ENCODE results near the gene IL25. TPM values are rescaled to one million over a fixed set of nuclear protein-coding genes. Genes with fewer than 3 reads are reported as not detected.

The IL25 gene
- polyA plus RNA-seq, 3 donors: not detected

GRCh38 chr14:23401291-23401690 lies 28.7 kb downstream of the IL25 start:
- Histone ChIP-seq H3K4me1 (ENCODE audit: control insufficient read depth in 1 of 2, insufficient read depth in 2 of 2, low read length in 2 of 2) (peaks cover 5 to 7% of the 10 kb centered on the region in 2 donors), H3K4me2 (replicated peaks; ENCODE audit: extremely low read depth, low read length, poor library complexity, severe bottlenecking) (no peak overlapping the region), H2AFZ (ENCODE audit: insufficient read depth, low read depth, low read length, poor library complexity, severe bottlenecking) (no peak overlapping the region), H3K9ac (ENCODE audit: insufficient read depth, low read length, poor library complexity, severe bottlenecking) (no peak overlapping the region), H3K4me3 (replicated peaks in 1 of 3; ENCODE audit: low read depth in 2 of 3, low read length in 3 of 3) (no peak overlapping the region), H3K27me3 (ENCODE audit: control insufficient read depth in 2 of 2, insufficient read depth in 2 of 2, low read length in 2 of 2) (no peaks in the 10 kb centered on the region), H4K20me1 (ENCODE audit: insufficient read depth, low read length) (no peaks in the 10 kb centered on the region), H3K36me3 (replicated peaks in 1 of 2; ENCODE audit: control insufficient read depth in 1 of 2, insufficient read depth in 2 of 2, low read length in 2 of 2) (no peaks in the 10 kb centered on the region), H3K79me2 (ENCODE audit: insufficient read depth, low read length) (no peaks in the 10 kb centered on the region), H3K9me3 (replicated peaks in 1 of 2; ENCODE audit: control insufficient read depth in 1 of 2, insufficient read depth in 1 of 2, low read length in 2 of 2) (no peaks in the 10 kb centered on the region), H3K27ac (ENCODE audit: low read depth in 1 of 2, low read length in 2 of 2) (no peak overlapping the region)
- no peaks in the 10 kb centered on the region for H3K9me3 Mint-ChIP-seq
- intact Hi-C loops (cut with micrococcal nuclease): no loop called here
- peaks cover 19% of the 10 kb centered on the region for H3K4me1 Mint-ChIP-seq
- TF ChIP-seq CTCF (IDR thresholded peaks at IDR 0.05): no peak
- WGBS (ENCODE audit: insufficient coverage): 40% methylated on average over 4 of the region's 4 CpGs
- no peak overlapping the region for H3K4me3 Mint-ChIP-seq
- H3K36me3 Mint-ChIP-seq: no peaks in the 10 kb centered on the region
- peak in 1 of 3 donors; percentile 12 for DNase-seq
- no peak overlapping the region for H3K27ac Mint-ChIP-seq
- H3K27me3 Mint-ChIP-seq (ENCODE audit: low read depth in 3 of 3): peaks cover 3 to 13% (median 4%) of the 10 kb centered on the region in 3 donors

- H3K79me2 ChIP-seq (ENCODE audit: insufficient read depth, low read length): no peaks in the 10 kb centered on the region
- no peak overlapping the region for H3K27ac ChIP-seq (ENCODE audit: low read depth in 1 of 2, low read length in 2 of 2)
- no peak overlapping the region for H3K4me2 ChIP-seq (replicated peaks; ENCODE audit: extremely low read depth, low read length, poor library complexity, severe bottlenecking)
- Mint-ChIP-seq H3K4me1 (peaks cover 19% of the 10 kb centered on the region), H3K36me3 (no peaks in the 10 kb centered on the region), H3K9me3 (no peaks in the 10 kb centered on the region), H3K4me3 (no peak overlapping the region), H3K27me3 (ENCODE audit: low read depth in 3 of 3) (peaks cover 3 to 15% (median 5%) of the 10 kb centered on the region in 3 donors), H3K27ac (no peak overlapping the region)
- no peak overlapping the region for H3K9ac ChIP-seq (ENCODE audit: insufficient read depth, low read length, poor library complexity, severe bottlenecking)
- TF ChIP-seq CTCF (IDR thresholded peaks at IDR 0.05): no peak
- H3K4me3 ChIP-seq (replicated peaks in 1 of 3; ENCODE audit: low read depth in 2 of 3, low read length in 3 of 3): no peak overlapping the region
- H2AFZ ChIP-seq (ENCODE audit: insufficient read depth, low read depth, low read length, poor library complexity, severe bottlenecking): no peak overlapping the region
- H4K20me1 ChIP-seq (ENCODE audit: insufficient read depth, low read length): no peaks in the 10 kb centered on the region
- DNase-seq: no peak
- peaks cover 5 to 7% of the 10 kb centered on the region in 2 donors for H3K4me1 ChIP-seq (ENCODE audit: control insufficient read depth in 1 of 2, insufficient read depth in 2 of 2, low read length in 2 of 2)
- no peaks in the 10 kb centered on the region for H3K27me3 ChIP-seq (ENCODE audit: control insufficient read depth in 2 of 2, insufficient read depth in 2 of 2, low read length in 2 of 2)
- H3K36me3 ChIP-seq (replicated peaks in 1 of 2; ENCODE audit: control insufficient read depth in 1 of 2, insufficient read depth in 2 of 2, low read length in 2 of 2): no peaks in the 10 kb centered on the region
- no peaks in the 10 kb centered on the region for H3K9me3 ChIP-seq (replicated peaks in 1 of 2; ENCODE audit: control insufficient read depth in 1 of 2, insufficient read depth in 1 of 2, low read length in 2 of 2)
- intact Hi-C loops (cut with micrococcal nuclease): no loop called here
- WGBS (ENCODE audit: insufficient coverage): 82% methylated on average over 21 of the region's 25 CpGs
These were observed 29.9 kb downstream of the IL25 start for GRCh38 chr14:23402296-23403138.
